A673 (cell line): ENCODE measurements around the gene PTK6.

ENCODE experiments used
- CTCF ChIP-seq: fragments of 300-800, 200-600 bp; sonication (generic); conservative IDR thresholded peaks from 2 replicates; pipeline ENCODE4 v1.5.1; 2017; ENCODE audit warnings: low read depth, mild to moderate bottlenecking, antibody characterized with exemption, low read length, moderate library complexity, mixed read lengths
- EZH2 ChIP-seq: fragments of 200-600 bp; sonication (generic); IDR thresholded peaks from 2 replicates; pipeline ENCODE4 v1.6.1; 2017; ENCODE audit warnings: borderline replicate concordance, low read depth, mild to moderate bottlenecking, mixed read lengths, antibody characterized with exemption, low read length; ENCODE audit not compliant: poor library complexity, severe bottlenecking

- TF ChIP-seq EZH2 (no peak), CTCF (no peak)
Measured at GRCh38 chr20:63502671-63503172, 34.5 kb downstream of the PTK6 start.
